NCI-H2227 (cell line): ENCODE measurements around the gene NOP14.
"Not testable (repeated sequence)": the region's sequence is repeated elsewhere in the genome, so short reads cannot be mapped to it uniquely, and the experiment has no call there.

Source experiments
- DNase-seq: peaks from one replicate; lab custom pipeline; 2025; ENCODE audit not compliant: unreplicated experiment; lab: John Stamatoyannopoulos, UW

NOP14 gene

DNA sequence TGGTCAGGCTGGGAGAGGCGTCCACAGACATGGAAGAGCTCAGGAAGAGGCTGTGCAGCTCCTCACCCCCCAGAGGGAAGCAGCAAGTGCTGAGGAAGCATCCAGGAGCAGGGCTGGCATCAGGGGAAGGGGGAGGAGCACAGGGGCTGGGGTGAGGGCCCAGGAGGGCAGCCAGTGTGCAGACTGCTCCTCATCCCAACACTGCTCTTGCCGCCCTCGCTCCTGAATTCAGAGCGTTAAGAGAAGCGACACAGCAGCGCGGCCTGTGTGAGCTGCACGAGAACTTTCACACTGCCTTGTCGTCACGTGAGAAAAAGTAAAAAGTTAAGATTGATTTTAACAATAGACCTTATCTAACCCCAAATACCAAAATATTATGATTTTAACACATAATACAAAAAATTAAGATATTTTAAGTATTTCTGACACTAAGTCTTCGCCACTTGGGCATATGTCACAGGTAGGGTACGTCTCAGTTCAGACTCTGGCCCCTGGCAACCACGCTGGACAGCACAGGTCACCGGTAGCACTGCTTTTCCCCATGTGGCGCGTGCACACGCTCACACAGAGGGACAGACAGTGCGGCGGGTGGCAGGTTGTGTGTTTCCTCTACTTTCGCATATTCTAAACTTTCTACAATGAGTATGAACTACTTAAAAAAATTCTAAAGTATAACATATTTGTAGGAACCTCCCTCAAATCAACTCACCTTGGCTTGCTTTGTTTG, 19.7 kb downstream of the NOP14 start:
- DNase-seq, result no peak

DNA sequence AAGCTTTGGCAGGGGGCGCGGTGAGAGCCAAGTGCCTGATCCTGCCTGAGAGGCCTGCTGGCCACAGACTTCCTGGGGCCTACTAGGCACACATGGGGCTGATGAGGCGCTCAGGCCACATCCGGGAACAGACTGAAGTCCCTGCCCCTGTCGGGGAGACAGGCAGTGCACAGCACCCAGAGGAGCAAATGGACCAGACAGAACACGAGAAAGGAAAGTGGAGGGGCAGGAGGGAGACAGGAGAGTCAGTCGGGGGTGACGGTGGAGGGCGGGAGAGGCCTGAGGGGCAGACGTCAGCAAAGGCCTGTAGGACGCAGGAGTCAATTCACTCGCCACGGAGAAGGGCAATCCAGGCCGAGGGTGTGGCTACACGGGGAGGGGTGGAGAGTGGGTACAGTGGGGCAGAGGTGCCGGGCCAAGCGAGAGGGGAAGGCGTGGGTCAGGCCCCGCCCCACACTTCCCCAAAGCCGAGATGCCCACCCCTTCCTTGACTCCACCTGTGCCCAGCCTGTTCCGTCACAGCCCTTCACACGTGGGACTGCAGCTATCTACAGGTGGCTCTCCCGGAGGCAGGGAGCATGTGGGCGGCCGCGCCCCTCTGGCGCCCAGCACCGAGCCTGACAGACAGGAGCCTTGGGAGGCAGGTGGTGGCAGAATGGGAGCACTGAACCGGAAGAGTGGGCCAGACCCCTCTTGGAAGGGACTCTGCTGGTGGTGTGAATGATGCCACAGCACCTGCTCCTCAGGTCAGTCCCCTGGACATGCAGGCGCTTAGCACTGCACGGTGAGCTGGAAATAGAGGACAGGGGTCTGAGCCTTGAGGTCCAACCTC, 20.5 kb downstream of the NOP14 start:
- DNase-seq, result no peak

DNA sequence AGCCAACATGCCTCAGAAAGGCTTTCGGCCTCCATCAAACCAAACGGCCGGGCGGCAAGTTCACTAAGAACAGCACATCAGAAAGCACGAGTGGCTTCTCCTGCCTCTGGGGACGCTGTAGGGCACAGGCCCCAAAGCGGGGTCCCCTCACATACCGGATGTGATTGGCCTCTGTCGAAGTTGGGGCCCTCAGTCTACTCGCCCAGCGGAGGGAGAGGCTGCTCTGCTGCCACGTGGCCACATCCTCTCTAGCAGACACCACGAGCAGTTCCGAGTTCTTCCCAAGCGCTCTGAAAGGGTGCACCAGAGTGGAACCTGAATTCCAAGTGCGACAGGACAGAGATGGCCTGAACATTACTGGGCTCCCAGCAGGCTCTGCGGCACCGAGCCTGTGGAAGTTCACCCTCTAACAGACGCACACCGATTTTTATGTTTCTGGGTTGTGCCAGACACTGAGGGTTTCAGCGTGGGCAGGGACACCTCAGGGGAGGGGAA, 21.1 kb downstream of the NOP14 start:
- DNase-seq, result no peak

DNA sequence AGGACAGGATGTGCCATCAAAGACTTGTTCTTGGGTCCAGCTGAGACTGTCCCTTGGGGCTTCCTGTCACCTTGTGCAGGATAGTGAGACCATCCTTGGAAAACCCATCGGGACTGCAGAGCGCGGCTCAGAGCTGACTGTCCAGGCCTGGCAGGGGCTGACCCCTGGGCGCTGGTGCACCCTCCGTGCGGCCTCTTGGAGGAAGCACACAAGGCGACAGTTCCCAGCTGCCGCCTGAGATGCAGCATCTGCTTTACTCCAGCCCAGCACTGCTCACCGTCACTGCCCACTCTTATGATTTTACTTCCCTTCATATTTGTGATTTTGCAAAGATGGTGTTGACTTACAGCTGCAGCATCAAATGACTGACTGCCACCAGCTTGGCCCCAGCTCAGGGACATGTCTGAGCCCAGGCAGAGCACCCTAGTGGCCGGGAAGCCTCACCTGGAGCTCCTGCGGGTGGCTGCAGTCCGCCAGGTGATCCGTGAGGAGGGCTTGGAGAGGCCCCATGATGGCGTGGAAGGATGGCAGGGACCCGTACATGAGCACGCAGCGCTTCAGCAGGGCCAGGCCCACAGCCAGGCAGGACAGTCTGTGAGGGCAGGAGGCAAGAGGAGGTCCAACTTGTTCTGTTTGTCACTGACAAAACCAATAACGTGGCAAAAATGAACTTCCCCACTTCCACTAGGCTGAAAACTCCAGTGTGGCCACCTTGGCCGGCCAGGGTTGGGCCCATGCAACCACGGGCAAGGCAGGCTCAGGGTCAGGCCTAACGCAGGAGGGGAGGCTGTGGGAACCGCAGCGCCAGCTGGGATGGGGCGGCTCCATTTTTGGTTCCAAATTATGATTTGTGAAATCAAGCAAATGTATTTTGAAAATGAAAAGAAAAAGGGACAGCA, 21.8 kb downstream of the NOP14 start:
- DNase-seq, result no peak

DNA sequence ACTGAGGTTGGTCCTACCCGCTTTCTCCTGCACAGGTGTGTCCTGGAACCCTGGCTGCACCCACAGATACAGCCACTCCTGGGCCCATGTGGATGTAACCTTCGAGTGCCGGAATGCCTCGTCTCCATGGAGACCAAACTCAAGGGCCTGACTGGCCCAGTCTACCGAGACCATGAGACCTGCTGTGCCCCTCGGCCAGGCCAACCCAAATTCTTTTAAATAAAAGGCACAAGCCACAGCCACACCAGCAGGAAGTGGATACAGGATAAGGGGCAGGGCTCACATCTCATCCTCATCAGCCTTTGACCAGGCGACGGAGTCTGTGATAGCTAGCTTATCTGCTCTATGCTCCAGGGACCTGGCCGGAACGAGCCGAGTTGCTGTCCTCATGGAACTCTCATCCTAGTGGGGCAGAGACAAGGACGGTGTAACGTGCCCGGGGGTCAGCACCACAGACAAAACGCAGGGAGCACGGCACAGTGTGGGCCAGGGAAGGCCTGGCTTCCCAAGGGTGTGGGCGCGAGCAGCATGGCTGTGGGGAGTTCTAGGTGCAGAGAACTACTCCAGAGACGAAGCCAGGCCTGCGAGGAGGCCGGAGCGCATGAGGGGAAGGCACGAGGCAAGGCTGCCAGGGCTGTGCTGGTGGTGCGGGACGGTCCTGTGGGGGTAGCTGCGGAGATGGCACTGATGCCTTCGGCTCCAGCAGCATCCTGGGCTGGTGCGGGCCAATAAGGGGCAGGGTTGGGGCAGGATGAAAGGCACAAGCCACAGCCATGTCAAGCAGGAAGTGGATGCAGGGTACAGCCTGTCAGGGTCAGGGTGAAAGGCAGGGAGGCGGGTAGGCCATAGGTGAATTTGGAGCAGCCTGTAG, 22.7 kb downstream of the NOP14 start:
- no peak for DNase-seq

DNA sequence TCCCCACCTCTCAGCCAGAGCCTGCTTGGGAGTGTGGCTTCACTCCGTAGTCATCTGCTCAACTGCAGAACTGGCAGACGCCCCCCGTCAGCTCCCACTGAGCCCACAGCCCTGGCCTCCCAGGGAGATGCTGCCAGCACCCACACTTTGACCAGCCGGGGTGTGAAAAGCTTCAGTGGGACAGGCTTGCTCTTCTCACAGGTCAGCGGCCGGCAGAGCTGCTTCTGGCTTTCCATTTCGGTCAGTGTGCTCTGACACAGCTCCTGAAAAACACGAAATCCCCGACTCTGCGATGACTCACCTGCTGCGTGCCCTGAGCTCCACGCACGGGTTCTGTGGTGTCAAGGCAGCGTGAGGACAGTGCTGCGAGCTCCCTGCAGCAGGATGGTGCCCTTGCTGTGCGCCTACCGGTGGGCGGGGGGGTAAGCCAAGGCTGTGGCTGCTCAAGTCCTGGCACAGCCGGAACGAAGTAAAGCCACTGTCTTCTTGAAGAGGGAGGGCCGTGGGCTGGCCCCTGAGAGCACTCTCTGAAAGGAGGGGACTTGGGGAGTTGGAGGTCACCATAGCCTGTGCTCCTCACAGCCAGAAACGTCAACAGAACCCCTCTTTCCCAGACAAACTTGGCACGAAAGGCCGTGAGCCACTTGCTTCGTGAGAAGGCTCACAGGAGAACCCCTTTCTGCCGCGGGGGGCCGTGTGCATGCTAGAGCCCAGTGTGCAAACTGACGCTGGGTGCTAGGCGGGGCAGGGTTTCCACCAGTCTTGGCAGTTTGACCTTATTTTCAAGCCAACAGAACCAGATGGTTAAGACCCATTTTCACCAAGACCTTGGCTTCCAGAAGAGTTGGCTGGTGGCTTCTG, 23.6 kb downstream of the NOP14 start:
- DNase-seq, result no peak

DNA sequence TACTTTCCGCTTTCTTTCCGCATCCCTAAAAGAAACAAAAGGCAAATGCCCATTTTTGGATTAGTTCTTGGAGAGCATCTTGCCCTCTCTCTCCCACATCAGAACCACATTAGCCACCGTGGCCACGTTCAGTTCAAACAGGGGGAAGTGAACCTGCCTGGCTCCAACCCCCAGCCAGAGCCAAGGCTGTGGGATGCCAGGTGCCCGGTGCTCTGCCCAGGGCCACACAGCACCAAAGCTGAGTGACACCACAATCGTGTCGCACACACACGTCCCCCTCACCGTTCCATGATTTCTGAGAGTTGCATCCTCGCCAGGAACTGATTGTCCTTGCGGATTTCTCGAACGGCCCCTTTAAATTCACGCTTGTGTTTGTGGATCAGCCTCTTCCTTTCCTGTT, 24.3 kb downstream of the NOP14 start:
- DNase-seq, result no peak

DNA sequence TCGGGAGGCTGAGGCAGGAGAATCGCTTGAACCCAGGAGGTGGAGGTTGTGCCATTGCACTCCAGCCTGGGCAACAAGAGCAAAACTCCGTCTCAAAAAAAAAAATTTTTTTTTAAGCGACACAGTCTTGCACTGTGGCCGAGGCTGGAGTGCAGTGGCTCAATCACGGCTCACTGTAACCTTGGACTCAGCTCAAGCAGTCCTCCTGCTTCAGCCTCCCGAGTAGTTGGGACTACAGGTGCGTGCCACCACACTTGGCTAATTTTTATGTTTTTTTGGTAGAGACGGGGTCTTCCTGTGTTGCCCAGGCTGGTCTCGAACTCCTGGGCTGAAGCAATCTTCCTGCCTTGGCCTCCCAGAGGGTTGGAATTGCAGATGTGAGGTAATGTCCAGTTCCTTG, 24.8 kb downstream of the NOP14 start:
- DNase-seq, result not testable (repeated sequence)

DNA sequence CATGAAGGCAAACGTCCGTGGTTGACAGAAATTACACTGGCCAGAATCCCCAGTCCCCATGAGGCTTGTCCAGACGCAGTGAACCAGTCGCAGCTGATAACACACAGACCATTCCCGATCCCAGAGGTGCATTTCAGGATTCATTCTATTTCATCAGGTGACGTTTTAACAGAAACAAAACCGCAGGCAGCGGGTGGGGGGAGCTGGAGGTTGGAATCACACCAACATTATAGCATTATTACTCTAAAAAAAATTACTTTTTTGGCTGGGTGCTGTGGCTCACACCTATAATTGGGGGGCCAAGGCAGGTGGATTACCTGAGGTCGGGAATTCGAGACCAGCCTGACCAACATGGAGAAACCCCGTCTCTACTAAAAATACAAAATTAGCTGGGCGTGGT, 25.2 kb downstream of the NOP14 start:
- no peak for DNase-seq

DNA sequence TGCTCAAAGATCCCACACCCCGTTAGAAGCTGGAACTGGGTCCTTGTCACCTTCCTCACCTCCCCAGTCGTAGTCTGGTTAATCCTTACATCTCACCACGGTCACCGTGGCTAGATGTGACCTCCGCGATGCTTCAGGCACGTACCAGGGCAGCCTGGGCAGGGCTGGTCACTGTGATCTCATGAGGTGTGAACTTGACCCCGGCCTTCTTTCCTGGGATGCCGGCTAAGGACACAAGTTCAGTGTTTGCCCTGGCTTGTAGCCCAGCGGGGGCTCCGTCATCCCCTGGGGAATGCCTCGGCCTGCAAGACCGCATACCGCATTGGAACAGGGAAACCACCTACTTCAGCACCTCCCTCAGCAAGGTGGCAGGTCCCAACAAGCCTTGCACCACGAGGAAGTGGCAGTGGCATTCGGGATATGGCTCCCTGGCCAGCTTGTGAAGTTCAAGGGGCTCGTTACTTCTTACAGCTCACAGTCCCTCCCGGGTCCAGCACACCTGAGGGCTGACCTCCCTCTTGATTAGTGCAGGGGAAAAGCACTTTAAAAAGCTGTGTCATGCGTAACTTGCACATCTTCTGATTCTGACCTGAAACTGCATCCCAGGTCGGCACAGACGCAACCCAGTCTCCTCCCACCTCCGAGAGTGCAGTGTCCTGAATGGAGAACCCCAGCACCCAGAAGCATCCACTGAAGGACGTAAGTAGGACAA, 25.9 kb downstream of the NOP14 start:
- DNase-seq, result no peak

DNA sequence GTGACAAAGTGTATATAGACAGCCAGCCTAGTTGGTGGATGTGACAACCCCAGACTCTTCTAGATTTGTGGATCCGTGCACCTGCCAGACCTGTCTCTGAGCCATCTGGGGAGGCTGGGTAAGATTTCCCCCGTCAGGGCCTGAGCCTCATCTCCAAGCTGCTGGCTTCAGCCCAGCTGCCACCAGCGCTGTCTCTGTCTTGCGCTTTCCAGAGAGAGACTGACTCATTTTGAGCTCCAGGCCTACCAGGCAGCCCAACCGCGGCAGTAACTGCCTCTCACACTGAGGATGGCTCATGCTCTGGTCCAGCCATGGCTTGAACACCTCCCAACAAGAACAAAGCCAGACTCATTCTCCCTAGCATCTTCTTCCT, 26.4 kb downstream of the NOP14 start:
- no peak for DNase-seq

DNA sequence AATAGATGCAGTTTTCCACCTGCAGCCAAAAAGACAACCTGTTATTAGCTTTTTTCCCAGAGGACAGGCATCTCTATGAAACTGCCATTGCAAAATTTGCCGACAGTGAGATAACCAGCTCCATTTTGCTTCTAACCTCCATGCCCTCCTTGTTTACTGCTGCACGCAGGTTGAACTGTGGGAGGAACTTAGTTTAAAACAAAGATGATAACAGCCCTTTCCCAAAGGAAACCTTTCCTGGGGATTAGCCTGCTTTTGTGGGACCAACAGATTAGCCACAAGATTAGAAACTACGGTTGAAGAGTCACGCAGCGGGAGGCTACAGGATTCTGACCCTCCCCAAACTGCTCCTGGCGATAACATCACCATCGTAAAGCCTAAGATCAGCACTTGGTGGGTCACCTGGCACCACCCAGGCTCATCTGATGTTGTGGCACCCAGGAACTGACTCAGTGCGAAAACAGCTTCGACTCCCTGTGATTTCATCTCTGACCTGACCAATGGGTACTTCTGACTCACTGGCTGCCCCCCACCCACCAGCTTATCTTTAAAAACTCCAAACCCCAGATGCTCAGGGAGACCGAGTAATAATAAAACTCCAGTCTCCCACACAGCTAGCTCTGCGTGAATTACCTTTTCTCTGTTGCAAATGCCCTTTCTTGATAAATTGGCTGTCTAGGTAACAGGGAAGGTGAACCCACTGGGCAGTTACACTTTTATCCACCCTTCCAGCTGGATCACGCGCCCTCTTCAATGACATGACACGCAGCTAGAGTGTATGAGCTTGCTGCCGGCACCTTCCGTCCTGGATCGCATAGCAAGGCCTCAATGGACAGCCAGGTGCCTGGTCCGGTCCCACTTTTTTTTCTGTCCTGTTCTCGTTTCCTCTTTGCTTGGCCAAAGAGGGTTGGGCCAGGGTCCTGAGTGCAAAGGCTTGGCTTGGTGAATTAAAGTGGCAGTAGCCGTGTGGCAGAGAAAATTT, 27.2 kb downstream of the NOP14 start:
- no peak for DNase-seq

DNA sequence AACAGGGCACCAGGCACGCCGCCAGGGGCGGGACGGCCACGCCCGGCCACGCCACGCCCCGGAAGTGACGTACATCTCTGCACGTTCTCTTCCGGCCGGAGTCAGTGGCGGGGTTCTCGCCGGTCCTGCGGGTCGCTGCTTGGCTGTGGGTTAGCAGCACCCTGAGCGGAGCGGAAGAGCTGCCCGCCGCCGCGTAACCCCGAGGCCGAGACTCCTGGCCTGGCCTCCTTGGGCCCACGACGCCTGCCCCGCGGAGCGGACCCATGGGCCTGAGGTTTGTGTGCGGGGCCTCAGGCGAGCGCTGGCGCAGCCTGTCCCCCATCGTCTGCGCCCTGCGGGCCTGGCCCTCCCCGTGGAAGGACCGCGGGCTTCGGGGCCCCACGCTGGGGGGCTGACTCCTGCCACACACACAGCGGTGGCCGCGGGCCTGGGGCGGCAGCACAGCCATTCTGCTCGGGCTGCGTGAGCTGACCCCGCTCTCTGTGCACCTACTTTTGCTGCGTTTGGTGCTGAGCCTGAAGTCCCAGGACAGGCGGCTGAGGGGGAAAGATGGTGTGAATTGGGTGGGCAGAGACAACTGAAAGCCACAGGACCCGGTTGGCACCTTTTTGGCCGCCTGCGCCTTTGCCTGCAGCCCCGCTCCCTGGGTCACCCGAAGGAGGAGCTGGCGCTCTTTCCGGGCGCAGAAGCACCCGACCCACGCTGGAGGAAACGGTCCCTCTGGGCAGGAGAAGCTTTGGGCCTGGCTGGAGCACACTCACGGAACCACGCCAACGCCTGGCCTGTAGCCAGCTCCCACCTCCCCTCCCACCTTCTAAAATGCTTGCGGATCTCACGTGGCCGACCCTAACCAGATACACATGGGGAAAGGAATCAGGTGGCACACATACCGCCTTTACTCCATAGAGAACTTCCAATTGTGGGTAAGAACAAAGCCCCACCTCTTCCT, 28.1 kb downstream of the NOP14 start:
- DNase-seq, result peak; percentile 93

DNA sequence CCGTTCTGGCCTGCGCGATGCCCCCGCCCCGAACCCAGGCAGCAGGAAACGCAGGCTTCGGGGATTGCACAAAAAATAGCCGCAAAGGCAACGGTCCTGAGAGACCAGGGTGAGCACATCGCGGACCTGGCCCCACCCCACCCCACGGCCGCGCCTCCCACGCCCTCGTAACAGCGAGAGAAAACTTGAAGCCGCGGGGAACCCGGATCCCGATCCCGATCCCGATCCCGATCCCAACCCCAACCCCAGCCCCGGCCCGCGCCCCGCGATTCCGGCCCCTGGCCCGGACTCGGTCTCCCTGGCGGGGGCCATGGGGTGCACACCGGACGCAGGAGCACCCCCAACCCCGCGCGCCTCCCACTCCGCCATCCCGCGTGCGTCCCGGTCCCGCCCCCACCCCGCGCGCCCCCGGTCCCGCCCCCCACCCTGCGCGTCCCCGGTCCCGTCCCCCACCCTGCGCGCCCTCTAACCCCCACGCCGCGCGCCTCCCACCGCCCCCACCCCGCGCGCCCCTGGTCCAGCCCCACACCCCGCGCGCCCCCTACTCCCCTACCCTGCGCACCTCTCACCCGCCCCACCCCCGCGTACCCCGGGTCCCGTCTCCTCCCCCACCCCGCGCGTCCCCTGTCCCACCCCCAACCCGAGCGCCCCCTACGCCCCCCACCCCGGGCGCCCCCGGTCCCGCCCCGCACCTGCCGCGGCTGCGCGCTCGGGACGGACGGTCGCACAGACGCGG, 29.0 kb downstream of the NOP14 start:
- DNase-seq, result peak; percentile 25

DNA sequence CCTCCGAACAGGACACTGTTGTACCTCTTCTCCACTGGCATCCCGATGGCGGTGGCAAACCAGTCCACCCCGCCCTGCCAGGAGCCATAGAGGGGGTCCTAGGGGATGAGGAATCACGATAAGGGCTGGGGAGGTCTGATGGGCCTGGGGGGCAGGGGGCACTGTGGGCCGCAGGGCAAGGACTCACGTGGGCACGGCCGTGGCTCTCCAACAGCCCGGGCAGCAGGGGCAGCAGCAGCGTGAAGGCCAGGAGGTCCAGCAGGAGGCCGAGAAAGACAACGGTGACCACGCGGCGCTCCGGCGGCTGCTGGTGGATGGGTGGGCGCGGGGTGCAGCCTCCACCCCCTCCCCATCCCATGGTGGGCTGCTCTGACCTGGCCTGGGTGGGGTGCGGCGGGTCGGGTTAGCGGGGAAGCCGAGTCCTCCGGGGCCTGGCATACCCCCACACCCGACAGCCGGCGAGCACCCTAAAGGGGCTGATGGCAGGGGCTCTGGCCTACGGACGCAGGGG, 29.6 kb downstream of the NOP14 start:
- DNase-seq, result no peak
